ENCODE data around the gene COL16A1.

DNA sequence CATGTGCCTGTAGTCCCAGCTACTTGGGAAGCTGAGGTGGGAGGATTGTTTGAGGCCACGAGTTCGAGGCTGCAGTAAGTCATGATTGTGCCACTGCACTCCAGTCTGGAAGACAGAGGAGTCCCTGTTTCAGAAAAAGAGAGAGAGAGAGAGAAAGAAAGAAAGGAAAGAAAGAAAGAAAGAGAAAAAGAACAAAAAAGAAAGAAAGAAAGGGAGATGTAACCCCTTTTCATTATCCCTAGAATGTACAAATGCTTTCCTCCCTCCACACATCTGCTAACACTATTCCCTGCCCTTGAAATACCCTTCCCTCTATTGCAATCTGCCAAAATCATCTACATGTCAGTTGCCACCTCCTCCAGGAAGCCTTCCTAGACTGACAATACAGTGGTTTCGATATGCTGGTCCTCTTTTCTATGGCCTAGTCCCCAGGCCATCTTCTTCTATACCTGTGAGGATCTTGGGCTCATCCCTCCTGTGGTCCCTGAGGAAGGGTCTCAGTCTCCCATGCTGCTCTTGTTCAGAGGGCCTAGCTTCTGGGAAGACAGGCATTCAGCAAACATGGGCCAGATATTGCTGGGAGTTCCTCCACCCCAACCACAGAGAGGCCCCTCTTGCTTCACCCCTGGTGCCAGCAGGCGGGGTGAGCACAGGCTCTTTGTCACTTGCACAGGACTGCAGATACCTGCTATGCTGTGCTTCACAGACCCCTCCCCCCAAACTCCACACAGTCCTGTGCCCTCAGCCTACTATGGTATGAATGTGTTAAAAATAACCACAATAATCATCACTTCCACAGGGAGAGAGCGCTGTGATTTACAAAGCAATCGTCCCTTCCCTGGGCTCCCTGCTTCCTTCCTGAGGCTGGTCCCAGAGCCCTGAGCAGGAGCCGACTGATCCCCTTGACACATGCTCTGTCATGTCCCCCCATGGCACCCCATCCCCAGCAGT is 46.2 kb upstream of the COL16A1 start:
- TF ChIP-seq, protein P1, sequence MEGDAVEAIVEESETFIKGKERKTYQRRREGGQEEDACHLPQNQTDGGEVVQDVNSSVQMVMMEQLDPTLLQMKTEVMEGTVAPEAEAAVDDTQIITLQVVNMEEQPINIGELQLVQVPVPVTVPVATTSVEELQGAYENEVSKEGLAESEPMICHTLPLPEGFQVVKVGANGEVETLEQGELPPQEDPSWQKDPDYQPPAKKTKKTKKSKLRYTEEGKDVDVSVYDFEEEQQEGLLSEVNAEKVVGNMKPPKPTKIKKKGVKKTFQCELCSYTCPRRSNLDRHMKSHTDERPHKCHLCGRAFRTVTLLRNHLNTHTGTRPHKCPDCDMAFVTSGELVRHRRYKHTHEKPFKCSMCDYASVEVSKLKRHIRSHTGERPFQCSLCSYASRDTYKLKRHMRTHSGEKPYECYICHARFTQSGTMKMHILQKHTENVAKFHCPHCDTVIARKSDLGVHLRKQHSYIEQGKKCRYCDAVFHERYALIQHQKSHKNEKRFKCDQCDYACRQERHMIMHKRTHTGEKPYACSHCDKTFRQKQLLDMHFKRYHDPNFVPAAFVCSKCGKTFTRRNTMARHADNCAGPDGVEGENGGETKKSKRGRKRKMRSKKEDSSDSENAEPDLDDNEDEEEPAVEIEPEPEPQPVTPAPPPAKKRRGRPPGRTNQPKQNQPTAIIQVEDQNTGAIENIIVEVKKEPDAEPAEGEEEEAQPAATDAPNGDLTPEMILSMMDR (IDR thresholded peaks at IDR 0.05; ENCODE audit: low read length): no peak
- no peak for TF ChIP-seq EZH2phosphoT487 (IDR thresholded peaks at IDR 0.05; ENCODE audit: low read length)

Data from MM.1S (cell line).